WTC11 (cell line): Measurements from ENCODE around the gene NDUFS4. TPM values are rescaled to one million over a fixed set of nuclear protein-coding genes. Genes with fewer than 3 reads are reported as not detected.
A peak's percentile ranks its signal among the peaks of the same experiment; 100 is the strongest.
"Not testable (repeated sequence)": the region's sequence is repeated elsewhere in the genome, so short reads cannot be mapped to it uniquely, and the experiment has no call there.

Experiments used
- ATAC-seq: fragments of 200-7000 bp; cut with Tn5 transposase; 2 replicates; pipeline ENCODE4 v1.10.0; 2021; ENCODE audit warnings: mild to moderate bottlenecking, moderate library complexity
- CTCF ChIA-PET: fragments of 300-600 bp; sonication (Branson Sonifier 250); formaldehyde crosslinking; loops from one replicate; lab custom pipeline; 2021; ENCODE audit warnings: antibody characterized with exemption; lab: Charles Lee
- POLR2A ChIA-PET: fragments of 350-600 bp; sonication (Branson Sonifier 250); formaldehyde crosslinking; loops from one replicate; lab custom pipeline; 2021; ENCODE audit warnings: antibody characterized with exemption; lab: Charles Lee
- DNase-seq: peaks from one replicate; pipeline ENCODE4 v3.0.0; 2021; ENCODE audit warnings: low spot score
- H3K27ac Mint-ChIP-seq: 2 replicates; pipeline ENCODE4 v1.8.0; 2021; ENCODE audit warnings: mixed read lengths
- H3K27me3 Mint-ChIP-seq: 2 replicates; pipeline ENCODE4 v1.8.0; 2021; ENCODE audit warnings: low read depth, mild to moderate bottlenecking, moderate library complexity, mixed read lengths
- H3K36me3 Mint-ChIP-seq: 2 replicates; pipeline ENCODE4 v1.8.0; 2021; ENCODE audit warnings: mixed read lengths
- H3K4me1 Mint-ChIP-seq: 2 replicates; pipeline ENCODE4 v1.8.0; 2022; ENCODE audit warnings: mixed read lengths
- H3K4me3 Mint-ChIP-seq: 2 replicates; pipeline ENCODE4 v1.8.0; 2021; ENCODE audit warnings: mild to moderate bottlenecking, moderate library complexity, mixed read lengths
- H3K9me3 Mint-ChIP-seq: 2 replicates; pipeline ENCODE4 v1.8.0; 2021; ENCODE audit warnings: mixed read lengths
- ATF2 ChIP-seq: sonication (generic); formaldehyde crosslinking; IDR thresholded peaks from 2 replicates; pipeline ENCODE4 v1.8.1; 2022; ENCODE audit warnings: low read depth, missing genetic modification reagents, borderline replicate concordance
- E2F1 ChIP-seq: sonication (generic); formaldehyde crosslinking; IDR thresholded peaks from 2 replicates; pipeline ENCODE4 v1.8.0; 2022; ENCODE audit warnings: mild to moderate bottlenecking, missing genetic modification reagents
- E2F5 ChIP-seq: sonication (generic); formaldehyde crosslinking; IDR thresholded peaks from 2 replicates; pipeline ENCODE4 v1.8.1; 2022; ENCODE audit warnings: mild to moderate bottlenecking, moderate library complexity, missing genetic modification reagents
- ELF4 ChIP-seq: sonication (generic); formaldehyde crosslinking; IDR thresholded peaks from 2 replicates; pipeline ENCODE4 v1.8.1; 2022; ENCODE audit warnings: low read depth, mild to moderate bottlenecking, moderate library complexity, missing genetic modification reagents
- FOXK1 ChIP-seq: sonication (generic); formaldehyde crosslinking; IDR thresholded peaks from 2 replicates; pipeline ENCODE4 v1.8.0; 2022; ENCODE audit warnings: mild to moderate bottlenecking, moderate library complexity, missing genetic modification reagents
- FOXP4 ChIP-seq: sonication (generic); formaldehyde crosslinking; IDR thresholded peaks from 2 replicates; pipeline ENCODE4 v1.8.0; 2022; ENCODE audit warnings: mild to moderate bottlenecking, missing genetic modification reagents
- GABPB1 ChIP-seq: sonication (generic); formaldehyde crosslinking; IDR thresholded peaks from 2 replicates; pipeline ENCODE4 v1.8.1; 2023; ENCODE audit warnings: mild to moderate bottlenecking, missing genetic modification reagents
- GRHL2 ChIP-seq: fragments of 250-450 bp; sonication (Bioruptor Pico); IDR thresholded peaks from 2 replicates; pipeline ENCODE4 v1.8.0; 2022; ENCODE audit warnings: mild to moderate bottlenecking, moderate library complexity; ENCODE audit not compliant: insufficient replicate concordance, severe bottlenecking
- HMGXB4 ChIP-seq: sonication (generic); formaldehyde crosslinking; IDR thresholded peaks from 2 replicates; pipeline ENCODE4 v1.8.1; 2023; ENCODE audit warnings: mild to moderate bottlenecking, moderate library complexity, missing genetic modification reagents
- JAZF1 ChIP-seq: fragments of 250-450 bp; sonication (Bioruptor Pico); IDR thresholded peaks from 2 replicates; pipeline ENCODE4 v1.9.0; 2021; ENCODE audit warnings: moderate library complexity, mild to moderate bottlenecking, inconsistent platforms
- RELA ChIP-seq: sonication (generic); formaldehyde crosslinking; IDR thresholded peaks from 2 replicates; pipeline ENCODE4 v1.8.1; 2022; ENCODE audit warnings: missing genetic modification reagents, mild to moderate bottlenecking, borderline replicate concordance
- RORB ChIP-seq: fragments of 250-450 bp; sonication (Bioruptor Pico); IDR thresholded peaks from 2 replicates; pipeline ENCODE4 v1.9.0; 2021; ENCODE audit warnings: mild to moderate bottlenecking
- SMAD3 ChIP-seq: sonication (generic); formaldehyde crosslinking; IDR thresholded peaks from 2 replicates; pipeline ENCODE4 v1.8.0; 2022; ENCODE audit warnings: missing genetic modification reagents, mild to moderate bottlenecking, borderline replicate concordance
- TEAD1 ChIP-seq: sonication (generic); formaldehyde crosslinking; IDR thresholded peaks from 2 replicates; pipeline ENCODE4 v1.8.0; 2022; ENCODE audit warnings: mild to moderate bottlenecking, missing genetic modification reagents
- ZNF263 ChIP-seq: sonication (generic); formaldehyde crosslinking; IDR thresholded peaks from 2 replicates; pipeline ENCODE4 v1.8.1; 2022; ENCODE audit warnings: low read depth, mild to moderate bottlenecking, moderate library complexity, missing genetic modification reagents
- ZNF396 ChIP-seq: fragments of 250-450 bp; sonication (Bioruptor Pico); IDR thresholded peaks from 2 replicates; pipeline ENCODE4 v1.8.0; 2021; ENCODE audit warnings: mild to moderate bottlenecking, moderate library complexity, borderline replicate concordance
- total RNA-seq: library from RNA; stranded (reverse); gene quantifications from 3 replicates; pipeline ENCODE4 v1.2.3, GENCODE V29; 2021

NDUFS4 gene
- total RNA-seq, 1 experiment from 2014 or later: 68.5 TPM

GRCh38 chr5:53607886-53608285 is 47.4 kb downstream of the NDUFS4 start (continued):
- no peak for TF ChIP-seq ZNF396 (CRISPR knock-in tag)

- H3K9me3 Mint-ChIP-seq, DNase-seq, CTCF ChIA-PET, H3K27ac Mint-ChIP-seq, POLR2A ChIA-PET, H3K27me3 Mint-ChIP-seq, H3K4me3 Mint-ChIP-seq, ATAC-seq: not testable (repeated sequence)
- Mint-ChIP-seq H3K36me3 (peaks cover 36% of the 10 kb centered on the region), H3K4me1 (peaks cover 30% of the 10 kb centered on the region)
Measured at GRCh38 chr5:53608897-53609296, 48.5 kb downstream of the NDUFS4 start.

GRCh38 chr5:53613061-53613460 is 52.6 kb downstream of the NDUFS4 start:
- ChIA-PET CTCF (interaction anchor here (0.7 kb wide), 1 partner anchor 130 kb away, joined by 3 read pairs; no protein-coding TSS in a partner anchor), POLR2A (no interaction called here)
- Mint-ChIP-seq H3K27me3 (no peaks in the 10 kb centered on the region), H3K36me3 (peaks cover 11% of the 10 kb centered on the region), H3K4me3 (no peak overlapping the region), H3K4me1 (peaks cover 44% of the 10 kb centered on the region), H3K9me3 (no peaks in the 10 kb centered on the region), H3K27ac (peak overlapping the region; percentile 59; the same call in 1 of the 2 replicates)
- TF ChIP-seq ZNF263 (CRISPR knock-in tag) (no peak), FOXK1 (CRISPR knock-in tag) (no peak), HMGXB4 (CRISPR knock-in tag) (no peak), RORB (no peak)
- ATAC-seq (peak; percentile 28; the same call in 1 of the 2 replicates), DNase-seq (no peak)

GRCh38 chr5:53613536-53613935 is 53.1 kb downstream of the NDUFS4 start:
- POLR2A ChIA-PET: no interaction called here

GRCh38 chr5:53614376-53614885 is 54.0 kb downstream of the NDUFS4 start:
- H3K4me1 Mint-ChIP-seq: peaks cover 41% of the 10 kb centered on the region
- TF ChIP-seq SMAD3 (CRISPR knock-in tag) (no peak), E2F1 (no peak), RELA (CRISPR knock-in tag) (no peak), FOXP4 (no peak), GABPB1 (CRISPR knock-in tag) (no peak), E2F5 (CRISPR knock-in tag) (no peak), TEAD1 (no peak), ATF2 (CRISPR knock-in tag) (no peak), JAZF1 (CRISPR knock-in tag) (no peak), ELF4 (no peak)
- TF ChIP-seq, all 79 proteins: peak for 0
- Mint-ChIP-seq H3K36me3 (no peaks in the 10 kb centered on the region), H3K27ac (no peak overlapping the region), H3K9me3 (no peaks in the 10 kb centered on the region), H3K27me3 (no peaks in the 10 kb centered on the region), H3K4me3 (no peak overlapping the region)
- ATAC-seq: no peak
- POLR2A ChIA-PET: no interaction called here
- no peak for DNase-seq
- CTCF ChIA-PET: no interaction called here

More at GRCh38 chr5:53613536-53613935, 53.1 kb downstream of the NDUFS4 start:
- peaks cover 44% of the 10 kb centered on the region for H3K4me1 Mint-ChIP-seq
- peaks cover 8% of the 10 kb centered on the region for H3K36me3 Mint-ChIP-seq
- CTCF ChIA-PET: interaction anchor here (0.7 kb wide), 1 partner anchor 130 kb away, joined by 3 read pairs; no protein-coding TSS in a partner anchor
- no peaks in the 10 kb centered on the region for H3K9me3 Mint-ChIP-seq
- H3K27me3 Mint-ChIP-seq: no peaks in the 10 kb centered on the region
- H3K27ac Mint-ChIP-seq: peak overlapping the region; percentile 78
- no peak for TF ChIP-seq GRHL2 (CRISPR knock-in tag)
- DNase-seq (no peak), ATAC-seq (no peak)
- no peak overlapping the region for H3K4me3 Mint-ChIP-seq
